ENCODE results near the gene TEX50.
"Not testable (repeated sequence)": the region's sequence is repeated elsewhere in the genome, so short reads cannot be mapped to it uniquely, and the experiment has no call there.

TEX50 gene

DNA sequence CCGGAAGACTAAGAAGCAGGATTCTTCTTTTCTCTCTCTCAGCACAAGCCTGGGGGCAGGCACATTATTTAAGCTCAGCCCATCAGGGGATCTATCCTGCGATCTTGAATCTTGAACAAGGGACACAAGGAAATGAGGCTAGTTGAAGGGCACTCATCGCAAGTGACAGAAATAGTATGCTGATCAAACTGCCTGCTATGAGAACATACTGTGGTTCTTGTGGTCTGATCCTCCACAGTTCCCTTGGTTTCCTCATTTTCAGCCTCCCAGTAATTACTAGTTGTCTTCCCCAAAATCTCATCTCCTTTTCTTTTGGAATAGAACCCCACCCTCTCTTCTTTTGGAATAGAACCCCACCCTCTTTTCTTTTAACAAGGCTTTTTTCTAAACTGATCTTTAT lies 28.0 kb downstream of the TEX50 start:
- no peak for DNase-seq

DNA sequence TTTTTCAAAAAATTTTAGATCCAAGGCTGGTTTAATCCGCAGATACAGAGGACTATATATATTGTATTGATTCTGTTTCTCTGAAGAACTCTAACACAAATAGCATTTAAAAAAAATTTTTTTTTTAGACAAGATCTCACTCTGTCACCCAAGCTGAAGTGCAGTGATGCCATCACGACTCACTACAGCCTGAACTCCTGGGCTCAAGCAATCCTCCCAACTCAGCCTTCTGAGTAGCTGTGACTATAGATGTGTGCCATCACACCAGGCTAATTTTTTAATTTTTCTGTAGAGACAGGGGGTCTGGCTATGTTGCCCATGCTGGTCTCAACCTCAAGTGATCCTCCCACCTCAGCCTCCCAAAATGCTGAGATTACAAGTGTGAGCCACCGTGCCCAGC lies 31.5 kb downstream of the TEX50 start:
- no peak for DNase-seq

DNA sequence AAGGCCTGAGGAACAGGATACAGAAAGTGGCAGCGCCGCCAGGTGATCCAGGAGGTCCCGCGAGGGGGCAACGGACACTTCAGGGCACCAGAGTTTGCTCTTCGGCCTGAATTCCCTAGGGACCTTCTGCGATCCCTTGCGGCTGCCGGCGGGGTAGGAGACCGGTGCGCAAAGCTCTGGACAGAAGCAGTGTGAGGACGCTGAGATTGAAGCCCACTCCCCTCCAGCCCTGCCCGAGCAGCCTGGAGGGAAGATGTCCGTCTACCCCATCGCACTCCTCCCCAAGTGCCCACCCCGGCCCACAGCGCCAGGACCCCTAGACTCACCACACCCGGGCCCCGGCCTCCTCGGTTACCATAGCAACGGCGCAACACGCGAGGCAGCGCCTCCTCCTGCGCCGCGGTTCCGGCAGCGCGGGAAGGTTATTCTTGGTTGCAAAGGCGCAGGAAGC lies 34.4 kb downstream of the TEX50 start, which contains the start of gene ANKRD45:
ANKRD45 (minus strand) TSS at position 361 of the 451 bp plus-strand sequence. CDS start 10,433 bp downstream, outside the sequence.
- DNase-seq = peak; percentile 7

DNA sequence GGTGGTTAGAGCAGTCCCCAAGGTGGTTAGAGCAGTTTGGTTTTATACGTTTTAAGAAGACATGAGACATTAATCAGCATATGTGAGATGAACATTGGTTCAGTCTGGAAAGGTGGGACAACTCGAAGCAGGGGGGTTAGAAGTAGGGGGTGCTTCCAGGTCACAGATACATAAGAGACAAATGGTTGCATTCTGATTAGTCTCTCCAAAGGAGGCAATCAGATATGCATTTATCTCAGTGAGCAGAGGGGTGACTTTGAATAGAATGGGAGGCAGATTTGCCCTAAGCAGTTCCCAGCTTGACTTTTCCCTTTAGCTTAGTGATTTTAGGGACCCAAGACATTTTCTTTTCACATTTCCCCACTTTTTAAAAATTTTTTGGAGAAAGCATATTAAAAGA lies 39.4 kb downstream of the TEX50 start:
- not testable (repeated sequence) for DNase-seq

DNA sequence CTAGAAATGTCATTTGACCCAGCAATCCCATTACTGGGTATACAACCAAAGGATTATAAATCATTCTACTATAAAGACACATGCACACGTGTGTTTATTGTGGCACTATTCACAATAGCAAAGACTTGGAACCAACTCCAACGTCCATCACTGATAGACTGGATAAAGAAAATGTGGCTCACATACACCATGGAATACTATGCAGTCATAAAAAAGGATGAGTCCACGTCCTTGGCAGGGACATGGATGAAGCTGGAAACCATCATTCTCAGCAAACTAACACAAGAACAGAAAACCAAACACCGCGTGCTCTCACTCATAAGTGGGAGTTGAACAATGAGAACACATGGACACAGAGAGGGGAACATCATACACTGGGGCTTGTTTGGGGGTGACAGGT lies 45.0 kb downstream of the TEX50 start:
- DNase-seq = not testable (repeated sequence)

DNA sequence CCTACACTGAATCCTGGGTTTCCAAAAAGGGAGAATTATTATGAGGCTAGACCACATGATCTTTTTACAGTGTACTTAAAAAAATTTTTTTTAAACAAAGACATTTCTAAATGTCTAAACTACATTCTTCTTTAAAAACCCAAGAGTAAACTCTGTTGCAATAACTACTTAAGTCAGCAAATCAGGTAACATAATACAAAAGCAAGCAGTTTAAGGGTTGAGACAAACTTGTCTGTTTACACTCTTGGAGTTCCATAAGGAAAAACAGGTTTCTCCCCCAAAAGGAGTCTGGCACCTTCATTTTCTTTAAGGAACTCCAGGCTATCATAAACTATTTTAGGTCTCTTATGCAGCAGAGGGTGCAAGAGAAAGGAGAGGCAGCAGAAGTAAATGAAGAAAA lies 47.0 kb downstream of the TEX50 start:
- no peak for DNase-seq

DNA sequence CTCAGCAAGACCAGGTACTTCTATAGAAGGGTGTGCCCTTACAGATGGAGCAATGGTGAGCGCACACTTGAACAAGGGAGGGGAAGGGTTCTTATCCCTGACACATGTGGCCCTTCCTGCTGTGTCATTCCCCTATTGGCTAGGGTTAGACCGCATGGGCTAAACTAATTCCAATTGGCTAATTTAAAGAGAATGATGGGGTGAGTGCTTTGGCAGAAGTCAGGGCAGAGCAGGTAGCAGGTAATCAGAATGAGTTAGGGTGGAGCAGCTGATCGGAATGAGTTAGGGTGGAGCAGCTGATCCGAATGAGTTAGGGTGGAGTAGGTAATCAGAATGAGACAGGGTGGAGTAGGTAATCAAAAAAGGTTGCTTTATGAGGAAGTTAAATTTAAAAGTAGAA lies 48.7 kb downstream of the TEX50 start:
- DNase-seq = not testable (repeated sequence)

DNA sequence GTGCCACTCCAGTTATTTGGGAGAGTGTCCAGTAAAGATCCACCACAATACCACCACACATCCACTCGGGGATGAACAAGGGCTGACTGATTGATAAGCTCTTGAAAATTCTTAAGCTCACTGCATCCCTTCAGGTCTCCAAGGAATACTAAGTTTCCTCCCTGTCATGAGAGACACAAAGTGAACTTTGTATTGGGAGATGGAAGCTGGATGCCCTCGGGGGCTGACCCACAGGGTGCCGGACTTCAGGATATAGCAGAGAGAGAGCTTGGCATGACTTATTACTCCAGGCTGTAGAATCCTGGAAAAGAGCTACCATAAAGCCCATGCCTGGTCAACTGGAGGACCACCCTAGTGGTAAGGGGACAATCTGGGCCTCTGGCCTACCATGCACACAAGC lies 50.0 kb downstream of the TEX50 start:
- DNase-seq = not testable (repeated sequence)

All from NCI-H1436 (cell line).